ENCODE data around the gene KIF3B.
A peak's percentile ranks its signal among the peaks of the same experiment; 100 is the strongest.

KIF3B gene

DNA sequence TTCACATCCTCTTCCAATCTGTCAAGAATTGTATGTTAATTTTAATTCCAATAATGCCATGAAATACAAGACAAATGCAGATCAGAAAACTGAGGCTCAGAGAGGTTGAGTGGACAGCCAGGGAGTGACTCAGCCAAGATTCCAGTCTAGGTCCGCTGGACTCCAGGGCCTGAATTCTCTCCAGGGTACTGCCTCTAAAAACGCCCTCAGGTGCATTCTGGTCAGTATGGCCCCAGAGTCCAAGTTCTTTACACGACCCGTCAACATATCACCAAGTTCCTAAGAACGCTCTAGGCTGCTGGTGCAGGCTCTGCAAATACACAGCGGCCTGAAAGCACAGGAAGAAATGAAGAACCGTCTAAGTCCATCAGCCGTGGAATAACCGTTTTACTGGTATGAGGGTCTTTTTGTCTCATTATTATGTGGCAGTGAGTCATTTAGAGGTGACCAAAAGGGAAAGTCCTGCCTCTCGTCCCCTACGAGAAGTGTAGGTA is 80.0 kb downstream of the KIF3B start:
- no peak for FAIRE-seq
- no peak for DNase-seq (ENCODE audit: insufficient read length, low spot score)
- TF ChIP-seq, protein P1, sequence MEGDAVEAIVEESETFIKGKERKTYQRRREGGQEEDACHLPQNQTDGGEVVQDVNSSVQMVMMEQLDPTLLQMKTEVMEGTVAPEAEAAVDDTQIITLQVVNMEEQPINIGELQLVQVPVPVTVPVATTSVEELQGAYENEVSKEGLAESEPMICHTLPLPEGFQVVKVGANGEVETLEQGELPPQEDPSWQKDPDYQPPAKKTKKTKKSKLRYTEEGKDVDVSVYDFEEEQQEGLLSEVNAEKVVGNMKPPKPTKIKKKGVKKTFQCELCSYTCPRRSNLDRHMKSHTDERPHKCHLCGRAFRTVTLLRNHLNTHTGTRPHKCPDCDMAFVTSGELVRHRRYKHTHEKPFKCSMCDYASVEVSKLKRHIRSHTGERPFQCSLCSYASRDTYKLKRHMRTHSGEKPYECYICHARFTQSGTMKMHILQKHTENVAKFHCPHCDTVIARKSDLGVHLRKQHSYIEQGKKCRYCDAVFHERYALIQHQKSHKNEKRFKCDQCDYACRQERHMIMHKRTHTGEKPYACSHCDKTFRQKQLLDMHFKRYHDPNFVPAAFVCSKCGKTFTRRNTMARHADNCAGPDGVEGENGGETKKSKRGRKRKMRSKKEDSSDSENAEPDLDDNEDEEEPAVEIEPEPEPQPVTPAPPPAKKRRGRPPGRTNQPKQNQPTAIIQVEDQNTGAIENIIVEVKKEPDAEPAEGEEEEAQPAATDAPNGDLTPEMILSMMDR (IDR thresholded peaks at IDR 0.05; ENCODE audit: insufficient read depth, missing control alignments) = no peak

DNA sequence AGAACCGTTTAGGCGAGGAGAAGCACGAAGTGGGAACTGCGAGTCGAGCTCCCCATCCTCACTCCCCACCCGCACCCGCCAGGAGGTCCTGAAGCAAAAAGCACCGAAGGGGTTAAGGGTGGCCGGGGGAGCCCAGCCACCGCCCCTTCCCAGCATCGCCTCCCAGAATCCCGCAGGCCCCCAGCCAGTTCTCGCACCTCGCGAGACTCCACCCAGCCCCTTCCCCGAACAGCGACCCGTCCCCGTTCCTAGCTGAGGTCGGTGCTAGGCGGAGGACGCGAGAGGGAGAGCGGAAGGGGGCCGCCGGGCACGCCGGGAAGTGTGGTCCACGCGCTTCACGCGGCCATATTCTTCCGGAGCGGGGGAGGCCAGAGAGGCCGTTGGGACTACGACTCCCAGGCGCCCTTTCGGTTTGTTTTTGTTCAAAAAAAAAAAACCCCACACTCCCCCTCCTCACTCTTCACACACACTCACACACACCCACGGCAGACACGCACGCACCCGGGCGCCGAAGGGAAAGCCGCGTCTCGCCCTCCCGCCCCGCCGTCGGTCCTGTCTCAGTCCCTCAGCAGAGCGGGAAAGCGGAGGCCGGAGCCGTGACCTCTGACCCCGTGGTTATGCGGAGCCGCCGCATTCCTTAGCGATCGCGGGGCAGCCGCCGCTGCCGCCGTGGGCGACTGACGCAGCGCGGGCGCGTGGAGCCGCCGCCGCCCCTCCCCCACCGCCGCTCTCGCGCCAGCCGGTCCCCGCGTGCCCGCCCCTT is 80.6 kb downstream of the KIF3B start, which contains the start of gene ASXL1:
ASXL1 (plus strand) TSS at position 463 of the 763 bp plus-strand sequence. CDS start 445 bp downstream, outside the sequence.
- DNase-seq (ENCODE audit: insufficient read length, low spot score) (peak; percentile 85), FAIRE-seq (no peak)
- TF ChIP-seq, protein P1 (IDR thresholded peaks at IDR 0.05; ENCODE audit: insufficient read depth, missing control alignments) = no peak

DNA sequence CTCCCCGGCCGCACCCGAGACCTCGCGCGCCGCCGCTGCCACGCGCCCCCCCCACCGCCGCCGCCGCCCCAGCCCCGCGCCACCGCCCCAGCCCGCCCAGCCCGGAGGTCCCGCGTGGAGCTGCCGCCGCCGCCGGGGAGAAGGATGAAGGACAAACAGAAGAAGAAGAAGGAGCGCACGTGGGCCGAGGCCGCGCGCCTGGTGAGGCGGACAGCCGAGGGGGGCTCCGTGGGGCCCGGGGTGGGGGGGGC is 81.1 kb downstream of the KIF3B start:
- FAIRE-seq = no peak
- no peak for DNase-seq (ENCODE audit: insufficient read length, low spot score)
- TF ChIP-seq, protein P1 (IDR thresholded peaks at IDR 0.05; ENCODE audit: insufficient read depth, missing control alignments) = no peak

DNA sequence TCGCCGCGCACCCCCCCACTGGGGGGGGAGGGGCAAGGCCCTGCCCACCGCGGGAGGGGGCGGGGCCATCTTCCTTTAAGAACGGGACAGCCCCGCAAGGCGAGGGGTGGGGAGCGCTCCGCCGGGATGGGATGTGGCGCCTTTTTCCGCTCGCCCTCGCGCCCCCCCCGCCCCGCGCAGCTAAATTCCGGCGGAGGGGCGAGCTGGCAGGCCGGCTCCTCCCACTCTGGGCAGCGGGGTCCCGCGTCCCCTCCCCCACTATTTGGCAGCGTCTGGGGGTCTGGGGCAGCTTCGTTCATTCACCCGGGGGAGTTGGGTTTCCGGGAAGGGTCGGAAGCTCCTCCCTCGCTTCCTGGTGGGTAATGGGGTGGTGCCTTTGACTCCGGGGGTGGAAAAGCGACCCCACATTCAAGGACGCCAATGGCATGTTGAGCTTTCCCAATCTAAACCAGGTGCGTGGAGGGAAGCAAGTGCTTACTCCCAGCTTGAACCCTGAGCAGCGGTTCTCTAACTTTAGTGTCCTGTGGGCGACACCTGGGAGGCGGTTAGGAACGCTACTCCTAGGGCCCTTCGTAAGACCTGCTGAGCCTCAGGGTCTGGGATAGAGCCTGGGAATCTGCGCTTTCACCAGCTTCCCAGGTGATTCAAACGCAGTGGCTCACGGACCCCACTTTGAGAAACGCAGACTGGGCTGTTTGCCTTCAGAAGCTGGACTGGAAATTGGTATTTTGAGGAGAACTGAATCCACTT is 81.6 kb downstream of the KIF3B start:
- DNase-seq (ENCODE audit: insufficient read length, low spot score) = peak; percentile 41
- no peak for FAIRE-seq
- TF ChIP-seq, protein P1 (IDR thresholded peaks at IDR 0.05; ENCODE audit: insufficient read depth, missing control alignments) = no peak

DNA sequence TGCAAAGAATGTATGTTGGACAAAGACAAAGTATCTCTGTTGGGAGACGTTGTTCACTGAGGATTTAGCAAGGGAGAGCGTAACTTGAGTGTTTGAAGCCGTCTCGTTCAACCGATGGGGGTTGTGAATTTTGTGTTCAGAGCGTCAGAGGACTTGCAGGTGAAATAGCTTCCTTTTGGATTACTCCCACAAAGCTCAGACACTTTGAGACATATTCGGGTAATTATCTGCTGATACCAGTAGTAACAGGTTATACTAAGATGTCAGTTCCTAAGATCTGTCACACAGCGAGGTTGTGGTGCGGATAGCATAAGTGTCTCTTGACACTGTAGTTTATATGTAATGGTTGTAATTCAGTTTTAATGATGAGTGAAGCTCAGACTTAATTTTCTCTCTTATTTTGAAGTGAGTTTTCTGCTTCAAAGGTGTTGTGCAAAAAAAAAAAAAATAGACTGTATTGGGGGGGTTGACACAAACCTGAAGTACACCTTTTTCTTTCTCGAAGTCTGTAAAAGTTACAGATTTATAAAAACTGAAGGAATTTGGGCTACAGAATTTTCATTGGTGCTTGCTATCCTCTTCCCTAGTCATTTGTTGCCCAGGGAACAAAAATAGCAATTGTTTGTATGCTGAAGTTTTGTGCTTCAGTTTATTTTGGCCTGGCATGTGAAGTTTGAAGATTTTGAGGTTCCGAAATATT is 82.3 kb downstream of the KIF3B start:
- FAIRE-seq (no peak), DNase-seq (ENCODE audit: insufficient read length, low spot score) (no peak)
- TF ChIP-seq, protein P1 (IDR thresholded peaks at IDR 0.05; ENCODE audit: insufficient read depth, missing control alignments) = no peak

DNA sequence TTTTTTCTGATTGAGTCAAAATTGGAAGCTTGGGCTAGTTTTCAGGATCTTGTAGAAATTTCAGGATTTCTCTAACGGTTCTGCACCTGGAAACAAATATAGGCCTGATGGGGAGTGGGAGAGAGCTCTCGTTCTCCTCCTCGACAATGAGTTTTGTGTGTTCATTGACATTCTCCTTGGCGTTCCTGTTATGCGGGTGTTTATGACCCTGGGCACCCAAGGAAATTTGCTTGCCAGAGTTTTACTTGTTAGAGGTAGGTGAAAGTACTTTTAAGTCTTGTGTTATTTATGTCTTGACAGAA is 82.8 kb downstream of the KIF3B start:
- TF ChIP-seq, protein P1 (IDR thresholded peaks at IDR 0.05; ENCODE audit: insufficient read depth, missing control alignments) = no peak
- DNase-seq (ENCODE audit: insufficient read length, low spot score) (no peak), FAIRE-seq (no peak)
